ENCODE results near the gene ZSCAN26.

ZSCAN26 gene

GRCh38 chr6:28224131-28225055, 42.5 kb upstream of the ZSCAN26 start:
- Histone ChIP-seq H3K4me3 (ENCODE audit: low read depth, low read length) (no peak overlapping the region), H3K9me3 (ENCODE audit: insufficient read depth, low read depth, low read length) (no peaks in the 10 kb centered on the region), H4K8ac (ENCODE audit: low read depth, low read length) (peak overlapping the region; percentile 69), H3K27me3 (ENCODE audit: insufficient read depth, low read length) (peaks cover 4% of the 10 kb centered on the region), H2BK120ac (ENCODE audit: insufficient read depth, low read length, poor library complexity) (no peak overlapping the region), H4K12ac (ENCODE audit: low read depth, low read length) (peak overlapping the region; percentile 71), H2BK12ac (ENCODE audit: low read length) (no peak overlapping the region), H3K27ac (ENCODE audit: low read depth, low read length) (no peak overlapping the region), H3K23ac (ENCODE audit: low read length) (no peak overlapping the region), H3K9ac (ENCODE audit: low read length) (no peak overlapping the region), H2BK5ac (ENCODE audit: low read depth, low read length, poor library complexity) (no peak overlapping the region), H3K18ac (ENCODE audit: low read length) (no peak overlapping the region), H3K4me1 (ENCODE audit: control insufficient read depth in 1 of 2, insufficient read depth in 2 of 2, low read length in 2 of 2) (peaks cover 0 to 2% of the 10 kb centered on the region in 2 experiments), H2AK5ac (ENCODE audit: low read length) (no peak overlapping the region), H3K36me3 (ENCODE audit: control insufficient read depth in 1 of 2, insufficient read depth in 2 of 2, low read length in 2 of 2) (peaks cover 11 to 17% of the 10 kb centered on the region in 2 experiments), H4K91ac (ENCODE audit: low read depth, low read length) (no peak overlapping the region), H3K14ac (ENCODE audit: low read length) (no peak overlapping the region), H3K79me2 (ENCODE audit: control insufficient read depth, insufficient read depth, low read length, poor library complexity) (peaks cover 2% of the 10 kb centered on the region), H2AFZ (ENCODE audit: insufficient read depth, low read length, poor library complexity) (no peak overlapping the region), H3K4me2 (ENCODE audit: low read length) (peak overlapping the region; percentile 76), H3K79me1 (ENCODE audit: low read length) (peaks cover 4% of the 10 kb centered on the region), H3K4ac (ENCODE audit: low read depth, low read length) (no peak overlapping the region)
- no peak for DNase-seq
- WGBS (ENCODE audit: extremely low coverage, insufficient coverage, insufficient read length): no CpG with 5 or more reads among the region's 9 CpGs

- H2AFZ ChIP-seq (ENCODE audit: insufficient read depth, low read length, poor library complexity): peak within 1 kb of the TSS; percentile 54
- peak within 1 kb of the TSS; percentile 87 for H3K9ac ChIP-seq (ENCODE audit: low read length)
- H3K9me3 ChIP-seq (ENCODE audit: insufficient read depth, low read depth, low read length): no peaks in the 10 kb centered on the region
- peak; percentile 87 to 90 for DNase-seq
- H2BK120ac ChIP-seq (ENCODE audit: insufficient read depth, low read length, poor library complexity): no peak within 1 kb of the TSS
- H3K23ac ChIP-seq (ENCODE audit: low read length): no peak within 1 kb of the TSS
- WGBS (ENCODE audit: extremely low coverage, insufficient coverage, insufficient read length): no CpG with 5 or more reads among the region's 45 CpGs
- peak within 1 kb of the TSS; percentile 64 for H3K27ac ChIP-seq (ENCODE audit: low read depth, low read length)
- H4K8ac ChIP-seq (ENCODE audit: low read depth, low read length): peak within 1 kb of the TSS; percentile 77
- peak within 1 kb of the TSS; percentile 71 for H4K12ac ChIP-seq (ENCODE audit: low read depth, low read length)
- H2AK5ac ChIP-seq (ENCODE audit: low read length): no peak within 1 kb of the TSS
- H3K14ac ChIP-seq (ENCODE audit: low read length): peak within 1 kb of the TSS; percentile 72
- peak within 1 kb of the TSS; percentile 76 for H3K4me2 ChIP-seq (ENCODE audit: low read length)
- peak within 1 kb of the TSS; percentile 77 for H3K18ac ChIP-seq (ENCODE audit: low read length)
- peaks cover 14 to 19% of the 10 kb centered on the region in 2 experiments for H3K36me3 ChIP-seq (ENCODE audit: control insufficient read depth in 1 of 2, insufficient read depth in 2 of 2, low read length in 2 of 2)
- peak within 1 kb of the TSS; percentile 75 for H4K91ac ChIP-seq (ENCODE audit: low read depth, low read length)
- peak within 1 kb of the TSS; percentile 77 for H3K4ac ChIP-seq (ENCODE audit: low read depth, low read length)
- H3K4me3 ChIP-seq (ENCODE audit: low read depth, low read length): peak within 1 kb of the TSS; percentile 87
- H2BK12ac ChIP-seq (ENCODE audit: low read length): no peak within 1 kb of the TSS
- H3K4me1 ChIP-seq (ENCODE audit: control insufficient read depth in 1 of 2, insufficient read depth in 2 of 2, low read length in 2 of 2): peaks cover 0 to 2% of the 10 kb centered on the region in 2 experiments
- H3K79me2 ChIP-seq (ENCODE audit: control insufficient read depth, insufficient read depth, low read length, poor library complexity): peaks cover 2% of the 10 kb centered on the region
- H3K27me3 ChIP-seq (ENCODE audit: insufficient read depth, low read length): peaks cover 4% of the 10 kb centered on the region
- no peak within 1 kb of the TSS for H2BK5ac ChIP-seq (ENCODE audit: low read depth, low read length, poor library complexity)
- peaks cover 4% of the 10 kb centered on the region for H3K79me1 ChIP-seq (ENCODE audit: low read length)
Observed at GRCh38 chr6:28225056-28225834, 41.7 kb upstream of the ZSCAN26 start, which contains the start of gene ZSCAN9. ZSCAN9 (plus strand) TSS chr6:28225275; CDS start chr6:28227085, 1,810 bp downstream.

GRCh38 chr6:28226460-28226859, 40.5 kb upstream of the ZSCAN26 start:
- Histone ChIP-seq H3K79me2 (ENCODE audit: control insufficient read depth, insufficient read depth, low read length, poor library complexity) (peaks cover 2% of the 10 kb centered on the region), H3K36me3 (ENCODE audit: control insufficient read depth in 1 of 2, insufficient read depth in 2 of 2, low read length in 2 of 2) (peaks cover 14 to 25% of the 10 kb centered on the region in 2 experiments), H4K91ac (ENCODE audit: low read depth, low read length) (no peak overlapping the region), H4K8ac (ENCODE audit: low read depth, low read length) (no peak overlapping the region), H3K4me2 (ENCODE audit: low read length) (no peak overlapping the region), H3K9ac (ENCODE audit: low read length) (no peak overlapping the region), H3K18ac (ENCODE audit: low read length) (no peak overlapping the region), H4K12ac (ENCODE audit: low read depth, low read length) (no peak overlapping the region), H3K9me3 (ENCODE audit: insufficient read depth, low read depth, low read length) (no peaks in the 10 kb centered on the region), H3K4me1 (ENCODE audit: control insufficient read depth in 1 of 2, insufficient read depth in 2 of 2, low read length in 2 of 2) (peaks cover 0 to 2% of the 10 kb centered on the region in 2 experiments), H2AK5ac (ENCODE audit: low read length) (no peak overlapping the region), H3K14ac (ENCODE audit: low read length) (no peak overlapping the region), H2BK5ac (ENCODE audit: low read depth, low read length, poor library complexity) (no peak overlapping the region), H3K4ac (ENCODE audit: low read depth, low read length) (no peak overlapping the region), H3K27me3 (ENCODE audit: insufficient read depth, low read length) (peaks cover 2% of the 10 kb centered on the region), H3K27ac (ENCODE audit: low read depth, low read length) (no peak overlapping the region), H3K79me1 (ENCODE audit: low read length) (peaks cover 4% of the 10 kb centered on the region), H2BK120ac (ENCODE audit: insufficient read depth, low read length, poor library complexity) (no peak overlapping the region), H3K23ac (ENCODE audit: low read length) (no peak overlapping the region), H2AFZ (ENCODE audit: insufficient read depth, low read length, poor library complexity) (no peak overlapping the region), H2BK12ac (ENCODE audit: low read length) (no peak overlapping the region), H3K4me3 (ENCODE audit: low read depth, low read length) (no peak overlapping the region)
- no peak for DNase-seq
- no CpG with 5 or more reads among the region's 2 CpGs for WGBS (ENCODE audit: extremely low coverage, insufficient coverage, insufficient read length)

- Histone ChIP-seq H2AK5ac (ENCODE audit: low read length) (no peak overlapping the region), H3K14ac (ENCODE audit: low read length) (no peak overlapping the region), H3K4me2 (ENCODE audit: low read length) (no peak overlapping the region), H2BK5ac (ENCODE audit: low read depth, low read length, poor library complexity) (no peak overlapping the region), H4K12ac (ENCODE audit: low read depth, low read length) (no peak overlapping the region), H3K79me1 (ENCODE audit: low read length) (no peaks in the 10 kb centered on the region), H2BK12ac (ENCODE audit: low read length) (no peak overlapping the region), H3K23ac (ENCODE audit: low read length) (no peak overlapping the region), H3K27ac (ENCODE audit: low read depth, low read length) (no peak overlapping the region), H3K9me3 (ENCODE audit: insufficient read depth, low read depth, low read length) (peaks cover 1% of the 10 kb centered on the region), H4K91ac (ENCODE audit: low read depth, low read length) (no peak overlapping the region), H2BK120ac (ENCODE audit: insufficient read depth, low read length, poor library complexity) (no peak overlapping the region), H3K9ac (ENCODE audit: low read length) (no peak overlapping the region), H3K27me3 (ENCODE audit: insufficient read depth, low read length) (no peaks in the 10 kb centered on the region), H3K4me1 (ENCODE audit: control insufficient read depth in 1 of 2, insufficient read depth in 2 of 2, low read length in 2 of 2) (no peaks in the 10 kb centered on the region), H3K79me2 (ENCODE audit: control insufficient read depth, insufficient read depth, low read length, poor library complexity) (no peaks in the 10 kb centered on the region), H3K4ac (ENCODE audit: low read depth, low read length) (no peak overlapping the region), H4K8ac (ENCODE audit: low read depth, low read length) (no peak overlapping the region), H3K4me3 (ENCODE audit: low read depth, low read length) (peak overlapping the region; percentile 16), H3K18ac (ENCODE audit: low read length) (no peak overlapping the region), H2AFZ (ENCODE audit: insufficient read depth, low read length, poor library complexity) (no peak overlapping the region), H3K36me3 (ENCODE audit: control insufficient read depth in 1 of 2, insufficient read depth in 2 of 2, low read length in 2 of 2) (peaks cover 22 to 43% of the 10 kb centered on the region in 2 experiments)
- WGBS (ENCODE audit: extremely low coverage, insufficient coverage, insufficient read length): no CpG with 5 or more reads among the region's 11 CpGs
- DNase-seq: no peak
Observed at GRCh38 chr6:28232785-28233184, 34.2 kb upstream of the ZSCAN26 start.

All from trophoblast cell (in vitro differentiated cells and primary cell).